DMS153 treated with DMSO at 0.1 percent for 48 hours (cell line): Measurements from ENCODE around the gene CCDC7.

ENCODE experiments used
- DNase-seq: peaks from one replicate; lab custom pipeline; 2025; ENCODE audit not compliant: unreplicated experiment; lab: John Stamatoyannopoulos, UW

The CCDC7 gene

GRCh38 chr10:32923849-32924248 lies 477.9 kb downstream of the CCDC7 start:
- no peak for DNase-seq
